ENCODE measurements around the gene NMNAT2. TPM values are rescaled to one million over a fixed set of nuclear protein-coding genes. Genes with fewer than 3 reads are reported as not detected.

Gene NMNAT2
- polyA plus RNA-seq, 4 donors, result 3.0 to 12.9 (median 4.8) TPM

- no peak for DNase-seq (ENCODE audit: low read depth in 4 of 4, low spot score in 3 of 4)
Observed at GRCh38 chr1:183226361-183226760, 191.8 kb downstream of the NMNAT2 start.

- no peak for DNase-seq (ENCODE audit: low read depth in 4 of 4, low spot score in 3 of 4)
Observed at GRCh38 chr1:183223467-183223866, 194.7 kb downstream of the NMNAT2 start.

GRCh38 chr1:183222909-183223308 lies 195.3 kb downstream of the NMNAT2 start:
- DNase-seq (ENCODE audit: low read depth in 4 of 4, low spot score in 3 of 4), result no peak

GRCh38 chr1:183219616-183220009 lies 198.6 kb downstream of the NMNAT2 start:
- DNase-seq (ENCODE audit: low read depth in 4 of 4, low spot score in 3 of 4), result no peak

- peak in 2 of 4 donors; percentile 53 to 54 for DNase-seq (ENCODE audit: low read depth in 4 of 4, low spot score in 3 of 4)
Observed at GRCh38 chr1:183218971-183219615, 199.1 kb downstream of the NMNAT2 start.

- DNase-seq (ENCODE audit: low read depth in 4 of 4, low spot score in 3 of 4), result no peak
Observed at GRCh38 chr1:183218027-183218618, 200.1 kb downstream of the NMNAT2 start.

- no peak for DNase-seq (ENCODE audit: low read depth in 4 of 4, low spot score in 3 of 4)
Observed at GRCh38 chr1:183215936-183216335, 202.2 kb downstream of the NMNAT2 start.

- no peak for DNase-seq (ENCODE audit: low read depth in 4 of 4, low spot score in 3 of 4)
Observed at GRCh38 chr1:183215076-183215720, 203.0 kb downstream of the NMNAT2 start.

- no peak for DNase-seq (ENCODE audit: low read depth in 4 of 4, low spot score in 3 of 4)
Observed at GRCh38 chr1:183214021-183214970, 203.9 kb downstream of the NMNAT2 start.

- no peak for DNase-seq (ENCODE audit: low read depth in 4 of 4, low spot score in 3 of 4)
Observed at GRCh38 chr1:183212870-183213269, 205.3 kb downstream of the NMNAT2 start.

- no peak for DNase-seq (ENCODE audit: low read depth in 4 of 4, low spot score in 3 of 4)
Observed at GRCh38 chr1:183210681-183211080, 207.5 kb downstream of the NMNAT2 start.

GRCh38 chr1:183209533-183210158 lies 208.5 kb downstream of the NMNAT2 start:
- DNase-seq (ENCODE audit: low read depth in 4 of 4, low spot score in 3 of 4), result no peak

- DNase-seq (ENCODE audit: low read depth in 4 of 4, low spot score in 3 of 4), result no peak
Observed at GRCh38 chr1:183206538-183207122, 211.6 kb downstream of the NMNAT2 start.

- no peak for DNase-seq (ENCODE audit: low read depth in 4 of 4, low spot score in 3 of 4)
Observed at GRCh38 chr1:183205196-183205781, 212.9 kb downstream of the NMNAT2 start.

GRCh38 chr1:183203094-183203493 lies 215.1 kb downstream of the NMNAT2 start:
- no peak for DNase-seq (ENCODE audit: low read depth in 4 of 4, low spot score in 3 of 4)

GRCh38 chr1:183200451-183200850 lies 217.7 kb downstream of the NMNAT2 start:
- DNase-seq (ENCODE audit: low read depth in 4 of 4, low spot score in 3 of 4), result no peak

GRCh38 chr1:183199304-183199703 lies 218.9 kb downstream of the NMNAT2 start:
- DNase-seq (ENCODE audit: low read depth in 4 of 4, low spot score in 3 of 4), result no peak

- DNase-seq (ENCODE audit: low read depth in 4 of 4, low spot score in 3 of 4), result peak in 1 of 4 donors; percentile 67
Observed at GRCh38 chr1:183198463-183198862, 219.7 kb downstream of the NMNAT2 start.

Measured in left renal pelvis (tissue), 4 donors.